H9 (cell line): ENCODE results near the gene PIGB. TPM values are rescaled to one million over a fixed set of nuclear protein-coding genes. Genes with fewer than 3 reads are reported as not detected.
"Not testable (repeated sequence)": the region's sequence is repeated elsewhere in the genome, so short reads cannot be mapped to it uniquely, and the experiment has no call there.

Experiments used
- DNase-seq: peaks from one replicate; pipeline ENCODE4 v3.0.0-alpha.2; 2017
- H2AFZ ChIP-seq: one replicate; pipeline ENCODE4 v1.6.1; 2013; ENCODE audit warnings: mild to moderate bottlenecking, low read length, control low read depth, moderate library complexity
- H2AK5ac ChIP-seq: 2 replicates; pipeline ENCODE4 v1.6.1; 2013; ENCODE audit warnings: low read length, control low read depth, mixed read lengths; ENCODE audit not compliant: insufficient read length
- H2BK120ac ChIP-seq: one replicate; pipeline ENCODE4 v1.6.1; 2013; ENCODE audit warnings: low read depth, mild to moderate bottlenecking, low read length, control low read depth, inconsistent platforms; ENCODE audit not compliant: poor library complexity, severe bottlenecking
- H2BK12ac ChIP-seq: 2 replicates; pipeline ENCODE4 v1.6.1; 2013; ENCODE audit warnings: low read length, control low read depth, mixed read lengths, low read depth; ENCODE audit not compliant: insufficient read length
- H2BK15ac ChIP-seq: 2 replicates; pipeline ENCODE4 v1.6.1; 2013; ENCODE audit warnings: low read depth, low read length, control low read depth
- H2BK20ac ChIP-seq: one replicate; pipeline ENCODE4 v1.6.1; 2013; ENCODE audit warnings: low read depth, mild to moderate bottlenecking, low read length, control low read depth, inconsistent platforms; ENCODE audit not compliant: poor library complexity, severe bottlenecking
- H2BK5ac ChIP-seq: 2 replicates; pipeline ENCODE4 v1.6.1; 2013; ENCODE audit warnings: low read length, control low read depth, mixed read lengths; ENCODE audit not compliant: insufficient read length
- H3K14ac ChIP-seq: 2 replicates; pipeline ENCODE4 v1.6.1; 2013; ENCODE audit warnings: low read length, control low read depth; ENCODE audit not compliant: insufficient read depth
- H3K18ac ChIP-seq: 2 replicates; pipeline ENCODE4 v1.6.1; 2013; ENCODE audit warnings: low read depth, mild to moderate bottlenecking, mixed read lengths, low read length, control low read depth; ENCODE audit not compliant: insufficient read length
- H3K23ac ChIP-seq: 2 replicates; pipeline ENCODE4 v1.6.1; 2013; ENCODE audit warnings: low read length, control low read depth, mixed read lengths, low read depth; ENCODE audit not compliant: insufficient read length
- H3K23me2 ChIP-seq: 2 replicates; pipeline ENCODE4 v1.6.1; 2013; ENCODE audit warnings: low read depth, mild to moderate bottlenecking, mixed read lengths, low read length, control low read depth; ENCODE audit not compliant: insufficient read length, poor library complexity, severe bottlenecking
- H3K27ac ChIP-seq: 2 replicates; pipeline ENCODE4 v1.5.1; 2013; ENCODE audit warnings: low read length, control low read depth, mixed read lengths, low read depth; ENCODE audit not compliant: insufficient read length
- H3K27me3 ChIP-seq: 2 replicates; pipeline ENCODE4 v1.6.1; 2013; ENCODE audit warnings: low read length, control low read depth, inconsistent platforms; ENCODE audit not compliant: insufficient read depth
- H3K4ac ChIP-seq: 2 replicates; pipeline ENCODE4 v1.6.1; 2013; ENCODE audit warnings: low read depth, mild to moderate bottlenecking, control low read depth, inconsistent platforms, low read length, moderate library complexity
- H3K4me1 ChIP-seq: 2 replicates; pipeline ENCODE4 v1.6.1; 2013; ENCODE audit warnings: low read length, control low read depth, inconsistent platforms; ENCODE audit not compliant: insufficient read depth
- H3K4me2 ChIP-seq: 2 replicates; pipeline ENCODE4 v1.6.1; 2013; ENCODE audit warnings: low read length, control low read depth, mixed read lengths; ENCODE audit not compliant: insufficient read length, insufficient read depth
- H3K56ac ChIP-seq: 2 replicates; pipeline ENCODE4 v1.6.1; 2013; ENCODE audit warnings: low read depth, mild to moderate bottlenecking, mixed read lengths, low read length, control low read depth; ENCODE audit not compliant: insufficient read length
- H3K79me1 ChIP-seq: 2 replicates; pipeline ENCODE4 v1.6.1; 2013; ENCODE audit warnings: low read depth, mild to moderate bottlenecking, moderate library complexity, low read length, control low read depth, inconsistent platforms; ENCODE audit not compliant: insufficient read depth, poor library complexity, severe bottlenecking
- H3K79me2 ChIP-seq: 2 replicates; pipeline ENCODE4 v1.6.1; 2013; ENCODE audit warnings: low read length, control low read depth, inconsistent platforms; ENCODE audit not compliant: insufficient read depth
- H3K9ac ChIP-seq: 2 replicates; pipeline ENCODE4 v1.6.1; 2013; ENCODE audit warnings: low read length, control low read depth, mixed read lengths; ENCODE audit not compliant: insufficient read length; ENCODE audit errors: extremely low read depth
- H3K9me3 ChIP-seq: one replicate; pipeline ENCODE4 v1.6.1; 2013; ENCODE audit warnings: low read depth, low read length, inconsistent platforms; ENCODE audit not compliant: control insufficient read depth
- H3T11ph ChIP-seq: one replicate; pipeline ENCODE4 v1.6.1; 2013; ENCODE audit warnings: mild to moderate bottlenecking, low read length, control low read depth, inconsistent platforms
- H4K20me1 ChIP-seq: one replicate; pipeline ENCODE4 v1.6.1; 2013; ENCODE audit not compliant: control insufficient read depth, insufficient read length, insufficient read depth
- H4K5ac ChIP-seq: 2 replicates; pipeline ENCODE4 v1.6.1; 2013; ENCODE audit warnings: low read depth, mild to moderate bottlenecking, mixed read lengths, low read length, control low read depth; ENCODE audit not compliant: insufficient read length
- H4K8ac ChIP-seq: replicated peaks from 2 replicates; pipeline ENCODE4 v1.6.1; 2013; ENCODE audit warnings: low read length, control low read depth, mixed read lengths, low read depth; ENCODE audit not compliant: insufficient read length
- H4K91ac ChIP-seq: 2 replicates; pipeline ENCODE4 v1.6.1; 2013; ENCODE audit warnings: low read depth, mild to moderate bottlenecking, moderate library complexity, mixed read lengths, low read length, control low read depth; ENCODE audit not compliant: insufficient read length
- H3K27ac Mint-ChIP-seq, 3 experiments: 2 replicates in 2 of 3; 3 replicates in 1 of 3; pipeline ENCODE4 v1.8.0; 2020 to 2021; ENCODE audit warnings: mixed read lengths in 3 of 3, mild to moderate bottlenecking in 1 of 3, moderate library complexity in 1 of 3
- H3K27me3 Mint-ChIP-seq: 2 replicates; pipeline ENCODE4 v1.8.0; 2021; ENCODE audit warnings: low read depth, mild to moderate bottlenecking, moderate library complexity, mixed read lengths
- H3K36me3 Mint-ChIP-seq, 3 experiments: 2 replicates in 2 of 3; 3 replicates in 1 of 3; pipeline ENCODE4 v1.8.0; 2020 to 2021; ENCODE audit warnings: low read depth in 3 of 3, mixed read lengths in 3 of 3; ENCODE audit not compliant: insufficient read depth in 1 of 3
- H3K4me1 Mint-ChIP-seq, 2 experiments: 2 replicates each; pipeline ENCODE4 v1.8.0; 2020; ENCODE audit warnings: mixed read lengths in 2 of 2
- H3K4me3 Mint-ChIP-seq, 2 experiments: 2 replicates in 1 of 2; 3 replicates in 1 of 2; pipeline ENCODE4 v1.8.0; 2020 to 2021; ENCODE audit warnings: mild to moderate bottlenecking in 2 of 2, mixed read lengths in 2 of 2, moderate library complexity in 1 of 2
- H3K9me3 Mint-ChIP-seq, 2 experiments: 2 replicates in 1 of 2; 3 replicates in 1 of 2; pipeline ENCODE4 v1.8.0; 2020; ENCODE audit warnings: mild to moderate bottlenecking in 2 of 2, mixed read lengths in 2 of 2, moderate library complexity in 1 of 2
- CTCF ChIP-seq: fragments of 200-600 bp; sonication (generic); conservative IDR thresholded peaks from 3 replicates; pipeline ENCODE4 v1.8.0; 2021; ENCODE audit warnings: antibody characterized with exemption, mild to moderate bottlenecking
- WGBS: extraction: QIAGEN DNeasy Blood & Tissue Kit; methylation state at CpG from one replicate; pipeline ENCODE4 v1.1.7; 2013; ENCODE audit warnings: missing lambda C conversion rate, low lambda C conversion rate, mixed read lengths; ENCODE audit not compliant: insufficient read length; ENCODE audit errors: extremely low coverage; 5-methylcytosine and 5-hydroxymethylcytosine counted together
- total RNA-seq: library from RNA; stranded (reverse); gene quantifications from 2 replicates; pipeline ENCODE4 v1.2.1, GENCODE V29; 2021

PIGB gene
- total RNA-seq, 1 experiment from 2014 or later = 6.7 TPM

- Histone ChIP-seq H3T11ph (no peak overlapping the region), H3K9ac (no peak overlapping the region), H2BK15ac (no peak overlapping the region), H3K9me3 (no peaks in the 10 kb centered on the region), H3K79me2 (no peaks in the 10 kb centered on the region), H2BK12ac (no peak overlapping the region), H3K4me2 (no peak overlapping the region), H3K23me2 (no peaks in the 10 kb centered on the region), H3K27ac (no peak overlapping the region), H2BK5ac (no peak overlapping the region), H3K79me1 (no peaks in the 10 kb centered on the region), H4K20me1 (no peaks in the 10 kb centered on the region), H4K5ac (no peak overlapping the region), H3K56ac (no peak overlapping the region), H3K4ac (no peak overlapping the region), H4K91ac (no peak overlapping the region), H3K18ac (no peak overlapping the region), H3K14ac (no peak overlapping the region), H2BK20ac (no peak overlapping the region), H2BK120ac (no peak overlapping the region), H4K8ac (no peak overlapping the region), H2AFZ (no peak overlapping the region), H3K27me3 (no peaks in the 10 kb centered on the region), H3K23ac (no peak overlapping the region), H2AK5ac (no peak overlapping the region), H3K4me1 (no peaks in the 10 kb centered on the region)
- Mint-ChIP-seq H3K4me3 (no peak overlapping the region), H3K9me3 (peaks cover 0 to 12% of the 10 kb centered on the region in 2 experiments; a peak in 3 of 5 replicates), H3K4me1 (peaks cover 14 to 15% of the 10 kb centered on the region in 2 experiments), H3K36me3 (peaks cover 0 to 4% (median 3%) of the 10 kb centered on the region in 3 experiments; a peak in 2 of 7 replicates), H3K27ac (no peak overlapping the region), H3K27me3 (no peaks in the 10 kb centered on the region; the same call in 1 of the 2 replicates)
- DNase-seq = no peak
- no peak for TF ChIP-seq CTCF
- no CpG with 5 or more reads among the region's 5 CpGs for WGBS
Observed at GRCh38 chr15:55398243-55398642, 79.2 kb downstream of the PIGB start.

DNA sequence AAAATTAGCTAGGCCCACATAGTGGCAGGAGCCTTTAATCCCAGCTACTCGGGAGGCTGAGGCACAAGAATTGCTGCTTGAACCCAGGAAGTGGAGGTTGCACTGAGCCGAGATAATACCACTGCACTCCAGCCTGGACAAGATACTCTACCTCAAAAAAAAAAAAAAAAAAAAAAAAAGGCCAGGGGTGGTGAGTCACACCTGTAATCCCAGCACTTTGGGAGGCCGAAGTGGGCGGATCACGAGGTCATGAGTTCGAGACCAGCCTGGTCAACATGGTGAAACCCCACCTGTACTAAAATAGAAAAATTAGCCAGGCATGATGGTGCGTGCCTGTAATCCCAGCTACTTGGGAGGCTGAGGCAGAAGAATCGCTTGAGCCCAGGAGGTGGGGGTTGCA is 81.0 kb downstream of the PIGB start:
- H2BK12ac ChIP-seq, H3K9me3 Mint-ChIP-seq, H3K27me3 Mint-ChIP-seq, H4K8ac ChIP-seq, H3K79me1 ChIP-seq, H3K4me2 ChIP-seq, H2BK5ac ChIP-seq, H4K91ac ChIP-seq, H4K20me1 ChIP-seq, H3K14ac ChIP-seq, H2AK5ac ChIP-seq, H3T11ph ChIP-seq, H3K79me2 ChIP-seq, H3K4ac ChIP-seq, H2AFZ ChIP-seq, H2BK120ac ChIP-seq, H3K23ac ChIP-seq, H3K4me1 ChIP-seq, H3K27ac Mint-ChIP-seq, H2BK20ac ChIP-seq, H3K56ac ChIP-seq, H3K18ac ChIP-seq, H3K4me3 Mint-ChIP-seq, H3K27ac ChIP-seq, H3K27me3 ChIP-seq, H2BK15ac ChIP-seq, H3K9me3 ChIP-seq, DNase-seq, H3K23me2 ChIP-seq, H4K5ac ChIP-seq, H3K9ac ChIP-seq, H3K36me3 Mint-ChIP-seq: not testable (repeated sequence)
- no CpG with 5 or more reads among the region's 8 CpGs for WGBS
- peaks cover 9 to 11% of the 10 kb centered on the region in 2 experiments for H3K4me1 Mint-ChIP-seq
